CD14-positive monocyte (primary cell): ENCODE measurements around the gene RABL6. TPM values are rescaled to one million over a fixed set of nuclear protein-coding genes. Genes with fewer than 3 reads are reported as not detected.
A peak's percentile ranks its signal among the peaks of the same experiment; 100 is the strongest.

Experiments
- DNase-seq, 3 donors: peaks; one replicate each; pipeline ENCODE4 v3.0.0-alpha.2; 2011 to 2022
- H2AFZ ChIP-seq: 2 replicates; pipeline ENCODE4 v1.6.0; 2012; ENCODE audit warnings: mild to moderate bottlenecking, low read depth, low read length, inconsistent platforms; ENCODE audit not compliant: insufficient read depth, poor library complexity, severe bottlenecking
- H3K27ac ChIP-seq, 2 donors: 1 replicate in 1 of 2; 2 replicates in 1 of 2; pipeline ENCODE4 v1.5.1; 2012 to 2013; ENCODE audit warnings: low read length in 2 of 2, control low read depth in 1 of 2, inconsistent platforms in 1 of 2, low read depth in 1 of 2, mild to moderate bottlenecking in 1 of 2
- H3K27me3 ChIP-seq, 2 donors: one replicate each; pipeline versions ENCODE4 v1.6.0 to v1.6.1; 2011 to 2013; ENCODE audit warnings: low read length in 2 of 2; ENCODE audit not compliant: control insufficient read depth in 2 of 2, insufficient read depth in 2 of 2
- H3K36me3 ChIP-seq, 2 donors: replicated peaks in 1 of 2; 1 replicate in 1 of 2; 2 replicates in 1 of 2; pipeline versions ENCODE4 v1.5.1 to v1.6.1; 2012 to 2013; ENCODE audit warnings: low read length in 2 of 2, control low read depth in 1 of 2, inconsistent platforms in 1 of 2, mild to moderate bottlenecking in 1 of 2; ENCODE audit not compliant: insufficient read depth in 2 of 2, control insufficient read depth in 1 of 2
- H3K4me1 ChIP-seq, 2 donors: 1 replicate in 1 of 2; 2 replicates in 1 of 2; pipeline versions ENCODE4 v1.5.1 to v1.6.1; 2012 to 2013; ENCODE audit warnings: low read length in 2 of 2, control low read depth in 1 of 2, inconsistent platforms in 1 of 2, mild to moderate bottlenecking in 1 of 2, moderate library complexity in 1 of 2; ENCODE audit not compliant: insufficient read depth in 2 of 2, control insufficient read depth in 1 of 2
- H3K4me2 ChIP-seq: replicated peaks from 2 replicates; pipeline ENCODE3; 2012; ENCODE audit warnings: low read length, moderate library complexity, mild to moderate bottlenecking; ENCODE audit not compliant: poor library complexity, severe bottlenecking; ENCODE audit errors: extremely low read depth
- H3K4me3 ChIP-seq, 3 experiments: fragments of 200-600 bp in 1 of 3; sonication (generic) in 1 of 3; replicated peaks in 1 of 3; 1 replicate in 2 of 3; 2 replicates in 1 of 3; pipeline ENCODE4 v1.5.1; 2011 to 2013; ENCODE audit warnings: low read length in 3 of 3, mild to moderate bottlenecking in 3 of 3, control low read depth in 2 of 3, low read depth in 2 of 3, inconsistent platforms in 1 of 3, moderate library complexity in 1 of 3
- H3K79me2 ChIP-seq: 2 replicates; pipeline ENCODE4 v1.6.0; 2012; ENCODE audit warnings: mild to moderate bottlenecking, control low read depth, inconsistent platforms, low read length, moderate library complexity; ENCODE audit not compliant: insufficient read depth
- H3K9ac ChIP-seq: 2 replicates; pipeline ENCODE4 v1.6.0; 2017; ENCODE audit warnings: low read length, mild to moderate bottlenecking; ENCODE audit not compliant: insufficient read depth, poor library complexity, severe bottlenecking
- H3K9me3 ChIP-seq, 2 donors: replicated peaks in 1 of 2; 1 replicate in 1 of 2; 2 replicates in 1 of 2; pipeline versions ENCODE4 v1.5.1 to v1.6.1; 2012 to 2013; ENCODE audit warnings: low read length in 2 of 2, control low read depth in 1 of 2; ENCODE audit not compliant: control insufficient read depth in 1 of 2, insufficient read depth in 1 of 2
- H4K20me1 ChIP-seq: 2 replicates; pipeline ENCODE4 v1.6.0; 2012; ENCODE audit warnings: mild to moderate bottlenecking, low read length, control low read depth, moderate library complexity; ENCODE audit not compliant: insufficient read depth
- H3K27ac Mint-ChIP-seq, 7 donors: one replicate each; pipeline ENCODE4 v1.8.0; 2020; ENCODE audit warnings: mild to moderate bottlenecking in 7 of 7, mixed read lengths in 7 of 7, moderate library complexity in 6 of 7, inconsistent platforms in 2 of 7
- H3K27me3 Mint-ChIP-seq, 3 donors: one replicate each; pipeline ENCODE4 v1.8.0; 2021 to 2022; ENCODE audit warnings: low read depth in 3 of 3, mild to moderate bottlenecking in 3 of 3, mixed read lengths in 3 of 3, moderate library complexity in 3 of 3, inconsistent platforms in 1 of 3
- H3K36me3 Mint-ChIP-seq, 2 donors: one replicate each; pipeline ENCODE4 v1.8.0; 2020; ENCODE audit warnings: mixed read lengths in 2 of 2, inconsistent platforms in 1 of 2, mild to moderate bottlenecking in 1 of 2
- H3K4me1 Mint-ChIP-seq: one replicate; pipeline ENCODE4 v1.8.0; 2020; ENCODE audit warnings: mild to moderate bottlenecking, mixed read lengths
- H3K4me3 Mint-ChIP-seq, 2 donors: one replicate each; pipeline ENCODE4 v1.8.0; 2020; ENCODE audit warnings: mild to moderate bottlenecking in 2 of 2, mixed read lengths in 2 of 2, moderate library complexity in 1 of 2
- H3K9me3 Mint-ChIP-seq, 7 donors: one replicate each; pipeline ENCODE4 v1.8.0; 2020 to 2022; ENCODE audit warnings: mixed read lengths in 7 of 7, mild to moderate bottlenecking in 6 of 7, moderate library complexity in 6 of 7, inconsistent platforms in 2 of 7
- WGBS: methylation state at CpG from one replicate; pipeline ENCODE4 v1.1.5; 2013; ENCODE audit warnings: missing lambda C conversion rate; ENCODE audit not compliant: insufficient coverage; 5-methylcytosine and 5-hydroxymethylcytosine counted together
- intact Hi-C, 2 donors: fragments of 100-400 bp; cut with micrococcal nuclease; formaldehyde crosslinking; loops; one replicate each; pipeline versions ENCODE4 v1.15.0 to v1.15.1; 2023
- polyA plus RNA-seq, 3 donors: library from polyadenylated mRNA; depleted of rRNA in 1 of 3; unstranded in 2 of 3; stranded (reverse) in 1 of 3; fragments of 300-500 nt in 2 of 3; fragments of >200 nt in 1 of 3; fragmentation: Illumina TruSeq in 2 of 3; gene quantifications; 1 replicate in 2 of 3; 2 replicates in 1 of 3; pipeline ENCODE4 v1.2.3, GENCODE V29; 2012 to 2021
- TF ChIP-seq, protein P1 (sequence below): fragments of 200-600 bp; IDR thresholded peaks from one replicate; pipeline ENCODE4 v1.8.0; 2022; ENCODE audit warnings: antibody characterized with exemption, mild to moderate bottlenecking

The RABL6 gene
- polyA plus RNA-seq, 3 donors: 6.7 to 30.9 (median 8.1) TPM

DNA sequence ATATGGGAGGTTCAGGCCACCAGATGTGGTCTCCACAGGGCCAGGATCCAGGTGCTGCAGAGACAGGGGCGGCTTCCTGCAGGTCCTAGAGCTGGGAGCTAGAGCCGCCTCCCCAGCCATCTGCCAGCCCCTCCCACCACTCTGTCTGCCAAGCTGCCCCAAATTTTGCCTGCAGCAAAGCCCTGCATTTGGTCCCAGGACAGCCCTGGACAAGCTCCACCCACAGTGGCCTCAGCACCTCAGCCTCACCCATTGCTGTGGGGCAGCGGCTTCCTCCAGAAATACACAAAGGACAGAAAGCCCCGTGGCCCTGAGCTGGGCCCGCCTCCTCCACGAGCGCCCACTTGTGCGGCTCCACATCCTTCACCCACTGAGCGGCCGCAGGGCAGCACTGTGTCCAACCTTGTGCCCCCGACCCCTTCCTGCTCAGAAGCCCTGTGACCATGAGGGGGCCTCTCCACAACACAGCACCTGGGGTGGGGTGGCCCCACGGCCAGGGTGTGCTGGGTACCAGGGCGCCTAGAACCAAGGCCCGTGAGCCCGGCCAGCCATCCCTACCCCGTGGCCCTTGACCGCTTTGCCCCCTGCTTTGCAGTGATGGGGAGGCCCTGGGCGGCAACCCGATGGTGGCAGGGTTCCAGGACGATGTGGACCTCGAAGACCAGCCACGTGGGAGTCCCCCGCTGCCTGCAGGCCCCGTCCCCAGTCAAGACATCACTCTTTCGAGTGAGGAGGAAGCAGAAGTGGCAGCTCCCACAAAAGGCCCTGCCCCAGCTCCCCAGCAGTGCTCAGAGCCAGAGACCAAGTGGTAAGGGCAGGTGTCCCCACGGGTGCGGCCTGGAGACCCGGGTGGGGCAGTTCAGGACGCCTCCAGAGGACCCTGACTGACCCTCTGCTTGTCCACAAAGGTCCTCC, 30.8 kb downstream of the RABL6 start:
- no peak overlapping the region for H3K27ac Mint-ChIP-seq
- TF ChIP-seq, protein P1, sequence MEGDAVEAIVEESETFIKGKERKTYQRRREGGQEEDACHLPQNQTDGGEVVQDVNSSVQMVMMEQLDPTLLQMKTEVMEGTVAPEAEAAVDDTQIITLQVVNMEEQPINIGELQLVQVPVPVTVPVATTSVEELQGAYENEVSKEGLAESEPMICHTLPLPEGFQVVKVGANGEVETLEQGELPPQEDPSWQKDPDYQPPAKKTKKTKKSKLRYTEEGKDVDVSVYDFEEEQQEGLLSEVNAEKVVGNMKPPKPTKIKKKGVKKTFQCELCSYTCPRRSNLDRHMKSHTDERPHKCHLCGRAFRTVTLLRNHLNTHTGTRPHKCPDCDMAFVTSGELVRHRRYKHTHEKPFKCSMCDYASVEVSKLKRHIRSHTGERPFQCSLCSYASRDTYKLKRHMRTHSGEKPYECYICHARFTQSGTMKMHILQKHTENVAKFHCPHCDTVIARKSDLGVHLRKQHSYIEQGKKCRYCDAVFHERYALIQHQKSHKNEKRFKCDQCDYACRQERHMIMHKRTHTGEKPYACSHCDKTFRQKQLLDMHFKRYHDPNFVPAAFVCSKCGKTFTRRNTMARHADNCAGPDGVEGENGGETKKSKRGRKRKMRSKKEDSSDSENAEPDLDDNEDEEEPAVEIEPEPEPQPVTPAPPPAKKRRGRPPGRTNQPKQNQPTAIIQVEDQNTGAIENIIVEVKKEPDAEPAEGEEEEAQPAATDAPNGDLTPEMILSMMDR: no peak
- intact Hi-C loops: no loop called here

DNA sequence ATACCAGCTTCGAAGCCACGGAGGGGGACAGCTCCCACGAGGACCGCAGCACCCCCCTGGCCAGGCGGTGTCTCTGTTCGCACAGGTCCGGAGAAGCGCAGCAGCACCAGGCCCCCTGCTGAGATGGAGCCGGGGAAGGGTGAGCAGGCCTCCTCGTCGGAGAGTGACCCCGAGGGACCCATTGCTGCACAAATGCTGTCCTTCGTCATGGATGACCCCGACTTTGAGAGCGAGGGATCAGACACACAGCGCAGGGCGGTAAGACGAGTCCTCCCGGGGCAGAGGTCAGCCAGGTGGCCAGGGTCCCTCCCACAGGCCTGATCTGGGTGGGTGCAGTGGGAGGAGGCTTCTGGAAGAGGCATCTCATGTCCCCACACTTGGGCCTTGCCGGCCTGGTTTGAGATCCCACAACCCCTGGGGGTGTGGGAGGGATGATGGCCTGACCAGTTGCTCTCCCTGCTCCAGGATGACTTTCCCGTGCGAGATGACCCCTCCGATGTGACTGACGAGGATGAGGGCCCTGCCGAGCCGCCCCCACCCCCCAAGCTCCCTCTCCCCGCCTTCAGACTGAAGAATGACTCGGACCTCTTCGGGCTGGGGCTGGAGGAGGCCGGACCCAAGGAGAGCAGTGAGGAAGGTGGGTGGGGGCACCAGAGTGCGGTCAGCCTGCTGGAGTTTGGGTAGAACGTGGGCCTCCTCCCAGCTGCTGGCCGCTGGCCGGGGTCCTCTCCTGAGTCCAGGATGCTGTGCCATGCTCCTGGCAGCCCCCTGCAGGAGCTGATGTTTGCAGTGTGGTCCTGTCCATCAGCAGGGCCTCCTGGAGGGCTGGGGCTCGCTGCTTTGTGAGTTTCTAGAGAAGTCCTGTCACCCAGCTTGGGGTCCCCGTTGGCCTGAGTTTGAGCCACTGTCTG, 31.7 kb downstream of the RABL6 start:
- WGBS: 95% methylated on average over 25 of the region's 36 CpGs
- Histone ChIP-seq H3K9ac (no peak overlapping the region), H3K36me3 (peaks cover 33 to 37% of the 10 kb centered on the region in 2 donors), H2AFZ (no peak overlapping the region), H3K9me3 (no peaks in the 10 kb centered on the region), H3K79me2 (no peaks in the 10 kb centered on the region), H3K27ac (no peak overlapping the region), H3K4me3 (no peak overlapping the region), H3K27me3 (peaks cover 0 to 20% of the 10 kb centered on the region in 2 donors), H3K4me2 (no peak overlapping the region), H4K20me1 (no peaks in the 10 kb centered on the region), H3K4me1 (peaks cover 15 to 25% of the 10 kb centered on the region in 2 donors)
- Mint-ChIP-seq H3K27ac (peak overlapping the region in 4 of 7 donors; percentile 54 to 85 (median 78)), H3K4me3 (no peak overlapping the region), H3K36me3 (peaks cover 18 to 49% of the 10 kb centered on the region in 2 donors), H3K4me1 (peaks cover 8% of the 10 kb centered on the region), H3K27me3 (peaks cover 8 to 26% (median 16%) of the 10 kb centered on the region in 3 donors), H3K9me3 (peaks cover 0 to 5% (median 3%) of the 10 kb centered on the region in 7 donors)
- TF ChIP-seq, protein P1: no peak
- no peak for DNase-seq
- intact Hi-C loops: loop anchor here (5.0 to 10.0 kb wide), 3 partner anchors 32 to 193 kb away; partner anchors contain the start of genes C8G (in 1 of the 2), FBXW5 (in 1 of the 2), FUT7 (in 1 of the 2) and RABL6 (in 1 of the 2)

More for the DNA sequence above, 30.8 kb downstream of the RABL6 start:
- no peak for DNase-seq
- Mint-ChIP-seq H3K27me3 (peaks cover 2 to 17% (median 10%) of the 10 kb centered on the region in 3 donors), H3K4me3 (no peak overlapping the region), H3K9me3 (peaks cover 0 to 3% (median under 1%) of the 10 kb centered on the region in 7 donors), H3K36me3 (peaks cover 22 to 57% of the 10 kb centered on the region in 2 donors), H3K4me1 (peaks cover 6% of the 10 kb centered on the region)
- Histone ChIP-seq H3K79me2 (no peaks in the 10 kb centered on the region), H3K4me2 (no peak overlapping the region), H3K9me3 (no peaks in the 10 kb centered on the region), H2AFZ (no peak overlapping the region), H3K4me3 (no peak overlapping the region), H3K27me3 (peaks cover 0 to 12% of the 10 kb centered on the region in 2 donors), H3K9ac (no peak overlapping the region), H3K36me3 (peaks cover 33 to 43% of the 10 kb centered on the region in 2 donors), H4K20me1 (no peaks in the 10 kb centered on the region), H3K27ac (no peak overlapping the region), H3K4me1 (peaks cover 14 to 18% of the 10 kb centered on the region in 2 donors)
- 88% methylated on average over 26 of the region's 29 CpGs for WGBS
